ENCODE measurements around the gene SERPINA10. TPM values are rescaled to one million over a fixed set of nuclear protein-coding genes. Genes with fewer than 3 reads are reported as not detected.

Gene SERPINA10
- total and polyA plus RNA-seq, 2 of the 13 experiments (the other 11 are each of a cell fraction or from before 2014, with no cell fraction given): 20.1 to 20.2 TPM

DNA sequence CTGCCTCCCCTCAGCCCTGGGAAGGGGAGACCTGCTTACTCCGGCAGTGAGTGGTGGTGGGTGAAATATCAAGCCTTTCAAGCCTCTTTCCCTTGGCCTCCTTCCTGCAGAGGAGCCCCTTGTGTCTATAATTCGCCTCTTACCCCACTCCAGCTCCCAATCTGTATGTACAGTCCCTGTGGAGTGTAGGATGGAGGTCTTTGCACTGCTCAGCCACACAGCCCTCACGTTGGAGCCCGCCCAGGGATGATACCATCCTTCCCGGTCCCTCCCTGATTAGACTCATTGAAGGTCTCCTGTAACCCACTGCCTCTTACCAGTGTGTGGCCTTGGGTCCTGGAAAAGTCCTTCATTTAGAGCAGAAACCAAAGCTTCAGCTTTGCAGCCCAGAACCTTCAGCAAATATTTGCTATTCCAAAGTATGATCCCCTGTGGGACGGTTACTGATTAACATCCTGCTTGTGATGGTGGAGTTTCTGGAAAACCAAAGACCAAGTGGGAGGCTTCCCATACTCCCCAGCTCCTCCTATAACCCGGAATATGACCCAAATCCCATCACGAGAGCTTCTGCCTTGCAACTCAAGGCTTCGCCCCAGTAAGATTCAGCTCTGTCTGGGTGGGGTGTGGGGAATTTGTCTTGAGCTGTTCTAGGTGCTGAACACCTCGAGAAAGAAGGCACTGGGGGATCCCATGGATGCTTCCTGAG, at the start of gene SERPINA10 (continued):
- TF ChIP-seq, protein P1, sequence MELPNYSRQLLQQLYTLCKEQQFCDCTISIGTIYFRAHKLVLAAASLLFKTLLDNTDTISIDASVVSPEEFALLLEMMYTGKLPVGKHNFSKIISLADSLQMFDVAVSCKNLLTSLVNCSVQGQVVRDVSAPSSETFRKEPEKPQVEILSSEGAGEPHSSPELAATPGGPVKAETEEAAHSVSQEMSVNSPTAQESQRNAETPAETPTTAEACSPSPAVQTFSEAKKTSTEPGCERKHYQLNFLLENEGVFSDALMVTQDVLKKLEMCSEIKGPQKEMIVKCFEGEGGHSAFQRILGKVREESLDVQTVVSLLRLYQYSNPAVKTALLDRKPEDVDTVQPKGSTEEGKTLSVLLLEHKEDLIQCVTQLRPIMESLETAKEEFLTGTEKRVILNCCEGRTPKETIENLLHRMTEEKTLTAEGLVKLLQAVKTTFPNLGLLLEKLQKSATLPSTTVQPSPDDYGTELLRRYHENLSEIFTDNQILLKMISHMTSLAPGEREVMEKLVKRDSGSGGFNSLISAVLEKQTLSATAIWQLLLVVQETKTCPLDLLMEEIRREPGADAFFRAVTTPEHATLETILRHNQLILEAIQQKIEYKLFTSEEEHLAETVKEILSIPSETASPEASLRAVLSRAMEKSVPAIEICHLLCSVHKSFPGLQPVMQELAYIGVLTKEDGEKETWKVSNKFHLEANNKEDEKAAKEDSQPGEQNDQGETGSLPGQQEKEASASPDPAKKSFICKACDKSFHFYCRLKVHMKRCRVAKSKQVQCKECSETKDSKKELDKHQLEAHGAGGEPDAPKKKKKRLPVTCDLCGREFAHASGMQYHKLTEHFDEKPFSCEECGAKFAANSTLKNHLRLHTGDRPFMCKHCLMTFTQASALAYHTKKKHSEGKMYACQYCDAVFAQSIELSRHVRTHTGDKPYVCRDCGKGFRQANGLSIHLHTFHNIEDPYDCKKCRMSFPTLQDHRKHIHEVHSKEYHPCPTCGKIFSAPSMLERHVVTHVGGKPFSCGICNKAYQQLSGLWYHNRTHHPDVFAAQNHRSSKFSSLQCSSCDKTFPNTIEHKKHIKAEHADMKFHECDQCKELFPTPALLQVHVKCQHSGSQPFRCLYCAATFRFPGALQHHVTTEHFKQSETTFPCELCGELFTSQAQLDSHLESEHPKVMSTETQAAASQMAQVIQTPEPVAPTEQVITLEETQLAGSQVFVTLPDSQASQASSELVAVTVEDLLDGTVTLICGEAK (IDR thresholded peaks at IDR 0.05): no peak
- TF ChIP-seq, protein P1 (CRISPR knock-in tag; IDR thresholded peaks at IDR 0.05): no peak
- TF ChIP-seq CBFB (CRISPR knock-in tag; IDR thresholded peaks at IDR 0.05) (peak; percentile 30; the same call in 1 of the 2 replicates), ZNF543 (CRISPR knock-in tag; IDR thresholded peaks at IDR 0.05) (peak; percentile 84), NRL (CRISPR knock-in tag; IDR thresholded peaks at IDR 0.05; ENCODE audit: borderline replicate concordance) (peak; percentile 49; the same call in 1 of the 2 replicates), HMG20B (CRISPR knock-in tag; conservative IDR thresholded peaks at IDR 0.05) (no peak; the same call in 1 of the 2 replicates), ZNF276 (CRISPR knock-in tag; IDR thresholded peaks at IDR 0.05; ENCODE audit: low read depth) (no peak), RXRA (CRISPR knock-in tag; IDR thresholded peaks at IDR 0.05) (peak; percentile 52; the same call in 1 of the 2 replicates), RXRB (CRISPR knock-in tag; IDR thresholded peaks at IDR 0.05; ENCODE audit: borderline replicate concordance) (peak; percentile 91), U2AF1 (optimal IDR thresholded peaks at IDR 0.05; ENCODE audit: low read depth, low read length) (no peak), TBP (CRISPR knock-in tag; IDR thresholded peaks at IDR 0.05) (no peak), EHMT2 (IDR thresholded peaks at IDR 0.05; ENCODE audit: borderline replicate concordance, low read depth, low read length) (no peak; the same call in 1 of the 2 replicates), ATF6 (CRISPR knock-in tag; conservative IDR thresholded peaks at IDR 0.05) (no peak)
- TF ChIP-seq, protein P2, sequence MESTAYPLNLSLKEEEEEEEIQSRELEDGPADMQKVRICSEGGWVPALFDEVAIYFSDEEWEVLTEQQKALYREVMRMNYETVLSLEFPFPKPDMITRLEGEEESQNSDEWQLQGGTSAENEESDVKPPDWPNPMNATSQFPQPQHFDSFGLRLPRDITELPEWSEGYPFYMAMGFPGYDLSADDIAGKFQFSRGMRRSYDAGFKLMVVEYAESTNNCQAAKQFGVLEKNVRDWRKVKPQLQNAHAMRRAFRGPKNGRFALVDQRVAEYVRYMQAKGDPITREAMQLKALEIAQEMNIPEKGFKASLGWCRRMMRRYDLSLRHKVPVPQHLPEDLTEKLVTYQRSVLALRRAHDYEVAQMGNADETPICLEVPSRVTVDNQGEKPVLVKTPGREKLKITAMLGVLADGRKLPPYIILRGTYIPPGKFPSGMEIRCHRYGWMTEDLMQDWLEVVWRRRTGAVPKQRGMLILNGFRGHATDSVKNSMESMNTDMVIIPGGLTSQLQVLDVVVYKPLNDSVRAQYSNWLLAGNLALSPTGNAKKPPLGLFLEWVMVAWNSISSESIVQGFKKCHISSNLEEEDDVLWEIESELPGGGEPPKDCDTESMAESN (CRISPR knock-in tag; conservative IDR thresholded peaks at IDR 0.05): peak; percentile 35; the same call in 1 of the 2 replicates

Data from HepG2 (cell line).